ENCODE data around the gene MFSD8.
"Not testable (repeated sequence)": the region's sequence is repeated elsewhere in the genome, so short reads cannot be mapped to it uniquely, and the experiment has no call there.

Gene MFSD8

DNA sequence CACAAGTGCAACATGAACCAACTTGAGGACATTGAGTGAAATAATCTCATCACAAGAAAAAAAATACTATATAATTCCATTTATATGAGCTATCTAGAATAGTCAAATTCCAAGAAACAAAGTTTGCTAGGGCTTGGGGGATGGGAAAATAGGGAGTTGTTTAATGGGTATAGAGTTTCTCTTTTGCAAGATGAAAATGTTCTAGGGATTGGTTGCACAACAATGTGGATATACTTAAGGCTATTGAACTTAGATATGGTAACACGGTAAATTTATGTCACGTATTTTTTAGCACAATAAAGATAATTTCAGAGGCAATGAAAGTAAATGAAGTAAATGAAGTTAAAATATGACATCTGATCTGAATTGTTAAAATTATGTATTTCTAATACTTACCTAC, 7.9 kb downstream of the MFSD8 start:
- peaks cover 0 to 56% of the 10 kb centered on the region in 2 donors for H3K36me3 ChIP-seq (replicated peaks in 1 of 2; ENCODE audit: control insufficient read depth in 2 of 2, insufficient read depth in 2 of 2, low read length in 2 of 2)

DNA sequence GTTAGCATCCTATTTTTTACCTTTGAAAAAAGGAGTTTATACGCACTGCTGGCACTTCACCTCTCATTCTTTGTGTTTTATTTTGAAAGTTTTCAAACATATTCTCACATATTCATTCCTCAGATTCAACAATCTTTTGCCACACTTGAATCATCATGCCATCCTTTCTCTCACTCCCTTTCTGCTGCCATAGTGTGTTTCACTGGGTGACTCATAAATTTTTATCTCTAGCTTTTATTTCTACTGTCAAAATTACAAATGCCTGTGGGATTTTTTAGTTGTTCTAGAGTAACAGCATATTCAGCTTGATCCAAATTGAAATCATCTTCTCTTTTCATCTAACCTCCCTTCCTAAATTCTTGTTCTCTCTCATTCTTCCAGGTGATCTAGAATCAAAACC, 28.0 kb downstream of the MFSD8 start:
- H2BK120ac ChIP-seq (ENCODE audit: low read depth, low read length): no peak overlapping the region
- H3K9me3 ChIP-seq (replicated peaks in 1 of 2; ENCODE audit: control insufficient read depth in 2 of 2, insufficient read depth in 1 of 2, low read depth in 1 of 2, low read length in 2 of 2): no peaks in the 10 kb centered on the region
- H3K9ac ChIP-seq (ENCODE audit: low read depth, low read length, poor library complexity): no peak overlapping the region
- no peak overlapping the region for H3K4me2 ChIP-seq (ENCODE audit: insufficient read depth, low read length, poor library complexity, severe bottlenecking)
- H3K4me3 ChIP-seq (ENCODE audit: low read length in 2 of 2): no peak overlapping the region
- H3K4me1 ChIP-seq (ENCODE audit: control insufficient read depth in 2 of 2, insufficient read depth in 1 of 2, low read depth in 1 of 2, low read length in 2 of 2): no peaks in the 10 kb centered on the region
- peaks cover 0 to 26% of the 10 kb centered on the region in 2 donors for H3K36me3 ChIP-seq (replicated peaks in 1 of 2; ENCODE audit: control insufficient read depth in 2 of 2, insufficient read depth in 2 of 2, low read length in 2 of 2)
- H3K18ac ChIP-seq (ENCODE audit: low read length): no peak overlapping the region
- no peak overlapping the region for H2BK12ac ChIP-seq (ENCODE audit: low read length)
- DNase-seq (ENCODE audit: low spot score): no peak
- no peak overlapping the region for H4K91ac ChIP-seq (ENCODE audit: low read depth, low read length, poor library complexity)
- no peak overlapping the region for H2AK5ac ChIP-seq (ENCODE audit: low read depth, low read length)
- H3K79me1 ChIP-seq (ENCODE audit: low read depth, low read length): peaks cover 2% of the 10 kb centered on the region
- no peak overlapping the region for H2BK5ac ChIP-seq (ENCODE audit: low read length)
- H2AFZ ChIP-seq (ENCODE audit: low read length): no peak overlapping the region
- no peak overlapping the region for H3K4ac ChIP-seq (ENCODE audit: low read length)
- H4K8ac ChIP-seq (ENCODE audit: low read depth, low read length): no peak overlapping the region
- WGBS, 2 donors (ENCODE audit: extremely low coverage in 2 of 2, insufficient read length in 2 of 2, insufficient replicate concordance in 1 of 2): no CpG with 5 or more reads among the region's 1 CpG
- H3K27ac ChIP-seq (replicated peaks; ENCODE audit: low read length): no peak overlapping the region
- no peak overlapping the region for H3K23ac ChIP-seq (ENCODE audit: low read depth, low read length, poor library complexity)
- no peak overlapping the region for H3K14ac ChIP-seq (ENCODE audit: low read length)
- H2BK15ac ChIP-seq (ENCODE audit: low read length): no peak overlapping the region
- no peaks in the 10 kb centered on the region for H3K27me3 ChIP-seq (ENCODE audit: control insufficient read depth in 3 of 3, insufficient read depth in 3 of 3, low read depth in 1 of 3, low read length in 3 of 3)

More for the DNA sequence above, 7.9 kb downstream of the MFSD8 start:
- Histone ChIP-seq H4K91ac (ENCODE audit: low read depth, low read length, poor library complexity) (no peak overlapping the region), H3K4me2 (ENCODE audit: insufficient read depth, low read length, poor library complexity, severe bottlenecking) (no peak overlapping the region), H3K4me1 (ENCODE audit: control insufficient read depth in 2 of 2, insufficient read depth in 1 of 2, low read depth in 1 of 2, low read length in 2 of 2) (no peaks in the 10 kb centered on the region), H3K18ac (ENCODE audit: low read length) (no peak overlapping the region), H2BK12ac (ENCODE audit: low read length) (no peak overlapping the region), H2AFZ (ENCODE audit: low read length) (no peak overlapping the region), H3K27ac (replicated peaks; ENCODE audit: low read length) (no peak overlapping the region), H2BK120ac (ENCODE audit: low read depth, low read length) (no peak overlapping the region), H3K23ac (ENCODE audit: low read depth, low read length, poor library complexity) (no peak overlapping the region), H2AK5ac (ENCODE audit: low read depth, low read length) (no peak overlapping the region), H3K79me1 (ENCODE audit: low read depth, low read length) (peaks cover under 1% of the 10 kb centered on the region), H3K27me3 (ENCODE audit: control insufficient read depth in 3 of 3, insufficient read depth in 3 of 3, low read depth in 1 of 3, low read length in 3 of 3) (no peaks in the 10 kb centered on the region), H3K4ac (ENCODE audit: low read length) (no peak overlapping the region), H2BK5ac (ENCODE audit: low read length) (no peak overlapping the region), H3K4me3 (ENCODE audit: low read length in 2 of 2) (no peak overlapping the region), H3K9me3 (replicated peaks in 1 of 2; ENCODE audit: control insufficient read depth in 2 of 2, insufficient read depth in 1 of 2, low read depth in 1 of 2, low read length in 2 of 2) (no peaks in the 10 kb centered on the region), H4K8ac (ENCODE audit: low read depth, low read length) (no peak overlapping the region), H3K14ac (ENCODE audit: low read length) (no peak overlapping the region), H3K9ac (ENCODE audit: low read depth, low read length, poor library complexity) (no peak overlapping the region), H2BK15ac (ENCODE audit: low read length) (no peak overlapping the region)
- no peak for DNase-seq (ENCODE audit: low spot score)
- no CpG with 5 or more reads among the region's 2 CpGs for WGBS, 2 donors (ENCODE audit: extremely low coverage in 2 of 2, insufficient read length in 2 of 2, insufficient replicate concordance in 1 of 2)

DNA sequence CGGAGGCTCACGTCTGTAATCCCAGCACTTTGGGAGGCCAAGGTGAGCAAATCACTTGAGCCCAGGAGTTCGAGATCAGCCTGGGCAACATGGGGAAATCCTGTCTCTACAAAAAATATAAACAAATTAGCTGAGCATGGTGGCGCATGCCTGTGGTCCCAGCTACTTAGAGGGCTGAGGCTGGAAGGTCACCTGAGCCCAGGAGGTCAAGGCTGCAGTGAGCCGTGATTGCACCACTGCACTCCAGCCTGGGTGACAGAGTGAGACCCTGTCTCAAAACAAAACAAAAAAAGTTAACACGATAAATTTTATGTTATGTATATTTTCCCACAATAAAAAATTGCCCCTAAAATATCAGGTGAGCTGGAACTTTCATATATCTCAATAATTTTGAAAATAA, 33.1 kb downstream of the MFSD8 start:
- not testable (repeated sequence) for H2AFZ ChIP-seq (ENCODE audit: low read length); H3K4ac ChIP-seq (ENCODE audit: low read length); H3K27ac ChIP-seq (replicated peaks; ENCODE audit: low read length); H4K91ac ChIP-seq (ENCODE audit: low read depth, low read length, poor library complexity); H2BK5ac ChIP-seq (ENCODE audit: low read length); H2BK120ac ChIP-seq (ENCODE audit: low read depth, low read length); H3K14ac ChIP-seq (ENCODE audit: low read length); H3K4me3 ChIP-seq (ENCODE audit: low read length in 2 of 2); H3K4me1 ChIP-seq (ENCODE audit: control insufficient read depth in 2 of 2, insufficient read depth in 1 of 2, low read depth in 1 of 2, low read length in 2 of 2); H3K27me3 ChIP-seq (ENCODE audit: control insufficient read depth in 3 of 3, insufficient read depth in 3 of 3, low read depth in 1 of 3, low read length in 3 of 3); H2BK12ac ChIP-seq (ENCODE audit: low read length); H4K8ac ChIP-seq (ENCODE audit: low read depth, low read length); H3K18ac ChIP-seq (ENCODE audit: low read length); H3K79me1 ChIP-seq (ENCODE audit: low read depth, low read length); H3K9ac ChIP-seq (ENCODE audit: low read depth, low read length, poor library complexity); H3K9me3 ChIP-seq (replicated peaks in 1 of 2; ENCODE audit: control insufficient read depth in 2 of 2, insufficient read depth in 1 of 2, low read depth in 1 of 2, low read length in 2 of 2); H3K4me2 ChIP-seq (ENCODE audit: insufficient read depth, low read length, poor library complexity, severe bottlenecking); DNase-seq (ENCODE audit: low spot score); H2BK15ac ChIP-seq (ENCODE audit: low read length); H3K23ac ChIP-seq (ENCODE audit: low read depth, low read length, poor library complexity); H2AK5ac ChIP-seq (ENCODE audit: low read depth, low read length)
- peaks cover 2 to 37% of the 10 kb centered on the region in 2 donors for H3K36me3 ChIP-seq (replicated peaks in 1 of 2; ENCODE audit: control insufficient read depth in 2 of 2, insufficient read depth in 2 of 2, low read length in 2 of 2)
- no CpG with 5 or more reads among the region's 6 CpGs for WGBS, 2 donors (ENCODE audit: extremely low coverage in 2 of 2, insufficient read length in 2 of 2, insufficient replicate concordance in 1 of 2)

DNA sequence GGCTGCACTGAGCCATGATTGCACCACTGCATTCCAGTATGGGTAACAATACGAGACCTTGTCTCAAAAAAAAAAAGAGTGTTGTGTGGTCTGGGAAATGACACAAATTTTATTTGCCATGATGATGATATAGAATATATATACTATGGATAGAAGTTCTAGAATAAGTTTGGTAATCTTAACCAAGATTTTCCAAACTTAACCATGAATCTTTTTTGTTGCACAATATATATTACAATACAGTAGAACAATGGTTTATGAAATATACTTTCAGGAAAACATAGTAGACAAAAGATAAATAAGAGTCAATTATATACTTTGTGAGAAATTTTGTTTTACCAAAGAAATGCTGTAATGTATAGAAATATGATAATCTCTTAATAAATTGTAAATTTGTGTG, 34.8 kb downstream of the MFSD8 start:
- Histone ChIP-seq H2BK12ac (ENCODE audit: low read length) (no peak overlapping the region), H4K8ac (ENCODE audit: low read depth, low read length) (no peak overlapping the region), H3K9me3 (replicated peaks in 1 of 2; ENCODE audit: control insufficient read depth in 2 of 2, insufficient read depth in 1 of 2, low read depth in 1 of 2, low read length in 2 of 2) (no peaks in the 10 kb centered on the region), H2AFZ (ENCODE audit: low read length) (no peak overlapping the region), H3K18ac (ENCODE audit: low read length) (no peak overlapping the region), H3K79me1 (ENCODE audit: low read depth, low read length) (no peaks in the 10 kb centered on the region), H3K23ac (ENCODE audit: low read depth, low read length, poor library complexity) (no peak overlapping the region), H3K14ac (ENCODE audit: low read length) (no peak overlapping the region), H3K27ac (replicated peaks; ENCODE audit: low read length) (no peak overlapping the region), H2BK15ac (ENCODE audit: low read length) (no peak overlapping the region), H2BK120ac (ENCODE audit: low read depth, low read length) (no peak overlapping the region), H3K9ac (ENCODE audit: low read depth, low read length, poor library complexity) (no peak overlapping the region), H3K36me3 (replicated peaks in 1 of 2; ENCODE audit: control insufficient read depth in 2 of 2, insufficient read depth in 2 of 2, low read length in 2 of 2) (peaks cover 2 to 37% of the 10 kb centered on the region in 2 donors), H3K4ac (ENCODE audit: low read length) (no peak overlapping the region), H2AK5ac (ENCODE audit: low read depth, low read length) (no peak overlapping the region), H2BK5ac (ENCODE audit: low read length) (no peak overlapping the region), H3K27me3 (ENCODE audit: control insufficient read depth in 3 of 3, insufficient read depth in 3 of 3, low read depth in 1 of 3, low read length in 3 of 3) (no peaks in the 10 kb centered on the region), H3K4me3 (ENCODE audit: low read length in 2 of 2) (no peak overlapping the region), H3K4me1 (ENCODE audit: control insufficient read depth in 2 of 2, insufficient read depth in 1 of 2, low read depth in 1 of 2, low read length in 2 of 2) (no peaks in the 10 kb centered on the region), H3K4me2 (ENCODE audit: insufficient read depth, low read length, poor library complexity, severe bottlenecking) (no peak overlapping the region), H4K91ac (ENCODE audit: low read depth, low read length, poor library complexity) (no peak overlapping the region)
- no peak for DNase-seq (ENCODE audit: low spot score)
- WGBS, 2 donors (ENCODE audit: extremely low coverage in 2 of 2, insufficient read length in 2 of 2, insufficient replicate concordance in 1 of 2): no CpG with 5 or more reads among the region's 1 CpG
